HTR-8/SVneo (cell line): Measurements from ENCODE around the gene DDX5.
"Not testable (repeated sequence)": the region's sequence is repeated elsewhere in the genome, so short reads cannot be mapped to it uniquely, and the experiment has no call there.

Experiments used
- DNase-seq: peaks from one replicate; pipeline ENCODE4 v3.0.0; 2011; ENCODE audit warnings: low spot score, mixed read lengths; ENCODE audit not compliant: insufficient read length
- FAIRE-seq: peaks from 2 replicates; lab custom pipeline; 2011; peaks lifted over from hg19 to GRCh38; lab: Jason Lieb, UNC

Gene DDX5

DNA sequence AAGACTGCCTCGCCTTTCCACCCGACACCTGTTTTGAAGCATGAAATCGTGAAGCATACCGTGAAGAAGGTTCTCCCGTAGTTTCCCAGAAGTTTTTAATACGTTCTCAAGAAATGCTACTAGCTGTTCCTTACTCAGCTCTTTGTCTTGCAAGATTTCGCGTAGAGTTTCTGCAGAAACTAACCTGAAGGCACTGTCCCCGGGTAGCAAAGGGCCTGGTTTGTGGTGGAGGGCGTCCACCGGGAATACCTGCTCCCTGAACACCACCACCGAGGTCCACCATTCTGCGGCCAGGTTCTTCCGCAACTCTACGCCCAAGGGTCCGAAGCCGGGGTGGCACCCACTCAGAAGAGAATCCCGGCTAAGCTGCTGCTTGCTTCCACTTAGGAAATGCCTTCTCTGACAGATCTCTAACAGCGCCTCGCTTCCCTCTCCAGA, 9.7 kb downstream of the DDX5 start:
- FAIRE-seq (no peak), DNase-seq (no peak)

DNA sequence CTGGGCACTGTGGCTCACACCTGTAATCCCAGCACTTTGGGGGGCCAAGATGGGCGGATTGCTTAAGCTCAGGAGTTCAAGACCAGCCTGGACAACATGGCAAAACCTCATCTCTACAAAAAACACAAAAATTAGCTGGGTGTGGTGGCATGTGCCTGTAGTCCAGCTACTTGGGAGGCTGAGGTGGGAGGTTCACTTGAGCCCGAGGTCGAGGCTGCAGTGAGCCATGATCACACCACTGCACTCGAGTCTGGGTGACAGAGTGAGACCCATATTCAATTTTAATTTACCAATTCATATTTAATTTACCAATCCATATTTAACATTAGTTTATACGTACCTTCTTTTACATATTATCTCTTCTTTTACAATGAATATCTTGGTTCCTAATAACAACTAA, 10.8 kb downstream of the DDX5 start:
- DNase-seq, FAIRE-seq: not testable (repeated sequence)

DNA sequence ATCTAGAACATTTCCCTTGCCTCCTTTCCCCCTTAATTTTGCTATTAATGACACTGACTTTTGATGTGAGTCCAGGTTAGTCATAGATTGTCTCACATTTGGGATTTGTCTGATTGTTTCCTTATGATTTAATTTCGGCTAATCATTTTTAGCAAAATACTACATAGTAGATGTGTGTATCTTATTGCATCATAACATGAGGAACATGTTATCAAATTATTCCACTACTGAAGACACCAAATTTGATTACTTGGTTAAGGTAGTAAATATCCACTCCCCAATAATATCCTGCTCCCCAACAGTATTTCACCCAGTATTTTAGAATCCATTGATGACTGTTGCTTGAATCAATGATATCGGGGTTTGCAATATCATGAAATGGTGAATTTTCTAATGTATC, 12.0 kb downstream of the DDX5 start:
- DNase-seq: no peak
- no peak for FAIRE-seq

DNA sequence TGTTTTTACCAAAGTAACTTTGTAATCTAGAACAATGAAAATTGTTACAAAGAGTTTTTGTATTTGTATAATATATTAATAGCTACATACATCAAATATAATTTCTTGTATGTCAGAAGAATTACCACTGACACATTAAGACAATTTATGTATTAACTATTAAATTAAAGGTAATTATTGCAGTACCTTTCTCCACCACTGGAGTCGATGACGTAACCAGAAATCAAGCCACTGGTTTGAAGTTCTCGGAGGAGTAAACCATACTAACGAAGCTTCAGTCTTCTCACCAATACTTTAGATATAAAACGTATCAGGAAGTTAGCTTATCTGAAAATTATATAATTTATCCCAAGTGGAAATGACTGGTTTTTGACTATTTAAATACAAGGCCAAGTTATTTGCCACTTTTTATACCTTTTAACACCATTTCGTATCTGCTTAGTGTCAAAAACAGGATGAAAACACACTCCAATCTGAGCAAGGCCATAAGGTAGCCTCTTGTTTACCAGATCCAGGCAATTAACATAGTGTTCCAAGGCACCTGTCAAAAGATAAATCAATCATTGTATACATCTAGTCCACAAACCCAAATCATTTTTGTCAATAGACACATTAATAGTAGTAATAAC, 13.5 kb downstream of the DDX5 start:
- FAIRE-seq (no peak), DNase-seq (no peak)

DNA sequence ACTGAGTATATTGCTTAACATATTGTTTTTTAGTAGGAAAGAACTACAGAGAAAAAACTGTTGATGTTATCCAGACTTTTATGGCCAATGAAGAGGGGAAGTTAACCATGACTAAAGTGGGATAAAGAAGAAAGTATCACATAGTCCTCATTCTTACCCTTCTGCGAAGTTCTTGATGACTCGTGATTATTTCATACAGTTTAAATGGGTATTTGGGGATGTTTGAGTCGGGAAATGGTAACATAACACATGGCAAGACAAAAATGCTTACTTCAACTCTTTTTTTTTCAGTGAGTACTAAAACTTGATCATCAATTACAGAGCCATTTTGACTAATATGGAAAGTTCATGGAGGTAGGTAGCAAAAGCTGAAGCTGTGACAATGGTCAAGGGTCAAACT, 14.1 kb downstream of the DDX5 start:
- DNase-seq (no peak), FAIRE-seq (no peak)

DNA sequence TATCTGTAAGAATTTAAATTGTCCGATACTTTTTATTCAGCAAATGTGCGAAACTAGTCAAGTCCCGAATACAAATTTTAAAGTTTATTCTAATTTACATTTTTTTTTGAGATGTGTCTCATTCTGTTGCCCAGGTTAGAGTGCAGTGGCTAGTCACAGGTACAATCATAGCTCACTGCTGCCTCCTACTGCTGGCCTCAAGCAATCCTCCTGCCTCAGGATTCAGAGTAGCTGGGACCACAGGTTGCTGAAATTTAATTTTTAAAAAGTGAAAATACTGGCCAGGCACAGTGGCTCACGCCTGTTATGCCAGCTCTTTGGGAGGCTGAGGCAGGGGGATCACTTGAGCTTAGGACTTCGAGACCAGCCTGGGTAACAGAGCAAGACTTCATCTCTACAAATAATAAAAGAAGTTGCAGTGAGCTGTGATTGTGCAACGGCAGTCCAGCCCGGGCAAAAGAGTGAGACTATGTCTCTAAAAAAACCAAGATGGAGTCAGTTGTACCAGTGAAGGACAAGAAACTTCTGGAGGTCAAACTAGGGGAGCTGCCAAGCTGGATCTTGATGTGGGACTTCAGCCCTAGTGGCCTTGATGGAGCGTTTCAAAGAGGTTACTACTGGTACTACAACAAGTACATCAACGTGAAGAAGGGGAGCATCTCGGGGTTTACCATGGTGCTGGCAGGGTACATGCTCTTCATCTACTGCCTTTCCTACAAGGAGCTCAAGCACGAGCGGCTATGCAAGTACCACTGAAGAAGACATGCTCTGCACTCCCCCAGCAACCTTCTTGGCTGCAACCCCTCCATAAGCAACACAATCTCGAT, 14.8 kb downstream of the DDX5 start:
- no peak for DNase-seq
- no peak for FAIRE-seq

DNA sequence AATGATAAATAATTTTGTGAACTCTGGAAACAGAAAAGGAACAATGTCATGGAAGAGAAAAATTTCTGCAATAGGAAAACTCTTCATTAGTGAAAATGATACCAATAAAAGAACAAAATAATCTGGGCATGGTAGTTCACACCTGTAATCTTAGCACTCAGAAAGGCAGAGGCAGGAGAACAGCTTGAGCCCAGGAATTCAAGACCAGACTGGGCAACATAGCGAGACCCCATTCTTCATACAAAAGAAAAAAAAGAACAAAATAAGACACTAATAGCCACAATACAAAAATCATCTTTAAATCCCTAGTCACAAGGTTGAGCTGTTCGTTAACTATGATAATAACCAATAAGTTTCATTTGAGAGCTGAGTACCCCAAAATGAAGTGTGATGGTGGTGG, 17.8 kb downstream of the DDX5 start:
- FAIRE-seq: no peak
- no peak for DNase-seq

DNA sequence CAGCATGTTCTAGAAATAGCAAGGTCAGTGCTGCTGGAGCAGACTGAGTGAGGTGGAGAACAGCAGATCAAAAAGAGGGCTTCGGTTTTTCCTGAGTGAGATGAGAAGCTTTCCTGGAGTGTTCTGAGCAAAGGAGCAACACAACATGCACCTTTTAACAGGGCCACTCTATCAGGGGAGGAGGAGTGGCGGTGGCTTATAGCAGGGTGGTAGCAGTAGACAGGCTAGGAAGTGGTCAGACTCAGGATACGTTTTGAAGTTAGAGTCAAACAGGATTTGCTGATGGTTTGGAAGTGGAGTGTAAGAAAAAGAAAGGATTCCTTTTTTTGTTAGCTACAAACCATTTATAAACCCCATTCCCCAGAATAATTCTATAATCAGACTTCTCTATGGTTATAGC, 21.7 kb downstream of the DDX5 start:
- DNase-seq: no peak
- FAIRE-seq: no peak

DNA sequence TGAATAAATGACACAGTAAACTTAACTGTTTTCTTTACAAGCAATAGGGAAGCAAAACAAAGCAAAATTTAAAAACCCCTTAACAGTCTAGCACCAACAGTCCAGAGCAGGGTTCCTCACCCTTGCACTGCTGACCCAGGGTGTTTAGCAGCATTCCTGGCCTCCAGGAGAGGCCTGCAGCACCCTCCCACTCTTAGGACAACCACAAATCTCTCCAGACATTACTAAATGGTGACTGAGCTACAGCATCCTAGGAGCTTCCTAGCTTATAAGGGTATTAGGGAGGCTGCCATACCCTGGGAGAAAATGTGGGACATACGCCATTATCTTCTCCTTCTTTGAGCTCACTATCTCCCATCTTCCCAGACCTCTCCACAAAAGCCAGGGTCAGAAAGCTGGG, 25.1 kb downstream of the DDX5 start:
- DNase-seq (no peak), FAIRE-seq (no peak)

DNA sequence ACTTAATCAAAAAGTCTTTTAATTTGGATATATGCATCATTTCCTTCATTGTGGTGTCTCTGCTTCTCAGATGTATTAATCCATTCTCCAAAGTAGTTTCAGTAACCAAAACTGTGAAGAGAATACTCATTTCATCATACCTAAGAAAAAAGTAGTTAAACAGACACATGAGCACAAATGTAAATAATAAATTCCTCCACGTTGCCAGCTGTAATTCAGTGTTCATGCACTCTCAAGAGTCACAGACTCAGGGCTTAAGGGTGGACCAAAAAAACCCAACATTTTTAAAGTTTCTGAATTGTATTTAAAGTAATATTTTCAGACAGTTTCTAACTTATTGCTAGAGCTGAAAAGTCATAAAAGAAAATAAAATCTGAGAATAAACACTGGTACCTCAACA, 28.2 kb downstream of the DDX5 start:
- no peak for FAIRE-seq
- DNase-seq: no peak

DNA sequence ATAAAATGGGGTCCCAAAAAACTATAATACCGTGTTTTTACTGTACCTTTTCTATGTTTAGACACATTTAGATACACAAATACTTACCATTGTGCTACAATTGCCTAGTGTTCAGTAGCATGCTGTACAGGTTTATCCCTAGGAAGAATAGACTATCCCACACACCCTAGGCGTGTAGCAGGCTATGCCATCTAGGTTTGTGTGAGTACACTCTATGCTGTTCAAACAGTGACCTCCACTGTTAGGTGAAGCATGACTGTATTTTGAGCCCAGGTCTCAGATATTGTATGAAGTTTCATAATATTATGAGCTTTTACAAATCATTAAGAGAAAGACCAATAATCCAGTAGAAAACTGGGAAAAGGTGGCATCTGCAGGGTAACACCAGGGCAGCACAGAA, 33.5 kb downstream of the DDX5 start:
- FAIRE-seq: no peak
- no peak for DNase-seq

DNA sequence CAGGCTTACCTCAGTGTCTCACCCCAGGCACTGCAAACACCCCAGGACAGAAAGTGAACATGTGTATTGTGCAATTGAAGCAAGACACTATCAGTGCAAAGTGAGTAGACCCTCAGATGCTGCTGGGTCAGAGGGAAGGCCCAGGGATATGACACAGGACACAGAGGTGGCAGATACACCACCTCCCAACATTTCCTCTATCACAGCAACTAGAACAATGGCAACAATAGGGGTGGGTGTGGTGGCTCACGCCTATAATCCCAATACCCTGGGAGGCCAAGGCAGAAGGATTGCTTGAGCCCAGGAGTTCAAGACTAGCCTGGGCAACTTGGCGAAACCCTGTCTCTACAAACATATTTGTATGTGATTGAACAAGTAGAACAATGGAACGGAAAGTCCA, 34.6 kb downstream of the DDX5 start:
- FAIRE-seq (no peak), DNase-seq (no peak)

DNA sequence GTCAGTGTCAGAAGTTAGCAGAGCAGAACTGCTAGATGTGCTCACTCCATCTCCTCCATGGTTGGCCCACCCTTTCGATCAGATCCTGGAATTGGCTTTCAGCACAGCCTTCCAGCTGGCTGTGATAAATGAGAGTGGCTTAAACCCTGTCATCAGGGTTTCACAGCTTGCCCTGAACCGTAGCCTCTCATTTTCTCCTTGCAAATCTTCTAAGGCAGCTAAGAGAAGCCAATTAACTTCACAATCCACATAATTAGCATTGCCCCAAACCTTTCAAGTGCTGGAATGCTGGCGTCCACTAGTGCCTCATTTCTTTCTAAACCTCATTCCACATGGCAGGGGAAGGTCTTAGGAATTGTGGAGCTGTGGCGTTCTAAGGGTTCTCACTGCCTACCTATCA, 35.5 kb downstream of the DDX5 start:
- no peak for FAIRE-seq

DNA sequence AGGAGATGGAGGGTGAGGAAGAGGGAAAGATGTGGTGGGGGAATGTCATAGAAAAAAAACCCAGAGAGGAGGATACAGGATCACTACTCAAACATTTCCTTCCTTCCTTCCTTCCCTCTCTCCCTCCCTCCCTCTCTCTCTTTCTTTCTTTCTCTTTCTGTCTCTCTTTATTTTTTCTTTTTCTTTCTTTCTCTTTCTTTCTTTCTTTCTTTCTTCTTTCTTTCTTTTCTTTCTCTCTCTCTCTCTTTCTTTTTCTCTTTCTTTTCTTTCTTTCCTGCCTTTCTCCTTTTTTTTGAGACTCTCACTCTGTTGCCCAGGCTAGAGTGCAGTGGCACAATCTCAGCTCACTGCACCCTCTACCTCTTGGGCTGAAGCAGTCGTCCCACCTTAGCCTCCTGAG, 39.3 kb downstream of the DDX5 start:
- FAIRE-seq, DNase-seq: not testable (repeated sequence)

More for the DNA sequence above, 35.5 kb downstream of the DDX5 start:
- no peak for DNase-seq

DNA sequence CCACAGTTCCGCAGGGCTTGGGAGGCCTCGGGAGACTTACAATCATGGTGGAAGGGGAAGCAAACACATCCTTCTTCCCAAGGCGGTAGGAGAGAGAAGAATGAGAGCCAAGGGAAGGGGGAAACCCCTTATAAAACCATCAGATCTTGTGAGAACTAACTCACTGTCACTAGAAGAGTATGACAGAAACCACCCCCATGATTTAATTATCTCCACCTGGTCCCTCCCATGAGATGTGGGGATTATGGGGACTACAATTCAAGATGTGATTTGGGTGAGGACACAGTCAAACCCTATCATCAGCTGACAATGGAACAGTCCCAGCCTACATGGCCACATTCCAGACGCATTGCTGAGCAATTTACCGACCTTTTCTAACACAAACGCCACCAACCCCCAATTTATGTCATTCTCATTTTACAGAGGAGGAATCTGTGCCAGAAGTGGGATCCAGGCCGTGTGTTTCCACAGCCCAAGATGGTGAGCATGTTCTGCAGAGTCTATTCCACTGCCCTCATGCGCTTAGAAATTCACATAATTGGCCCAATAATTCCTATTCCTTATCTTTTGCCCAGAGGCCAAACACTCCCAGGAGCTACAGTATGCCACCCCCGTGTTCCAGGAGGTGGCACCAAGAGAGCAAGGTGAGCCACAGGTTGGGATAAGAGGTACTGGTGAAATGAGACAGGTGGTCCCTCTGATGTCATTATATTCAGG, 39.9 kb downstream of the DDX5 start:
- DNase-seq (no peak), FAIRE-seq (no peak)

DNA sequence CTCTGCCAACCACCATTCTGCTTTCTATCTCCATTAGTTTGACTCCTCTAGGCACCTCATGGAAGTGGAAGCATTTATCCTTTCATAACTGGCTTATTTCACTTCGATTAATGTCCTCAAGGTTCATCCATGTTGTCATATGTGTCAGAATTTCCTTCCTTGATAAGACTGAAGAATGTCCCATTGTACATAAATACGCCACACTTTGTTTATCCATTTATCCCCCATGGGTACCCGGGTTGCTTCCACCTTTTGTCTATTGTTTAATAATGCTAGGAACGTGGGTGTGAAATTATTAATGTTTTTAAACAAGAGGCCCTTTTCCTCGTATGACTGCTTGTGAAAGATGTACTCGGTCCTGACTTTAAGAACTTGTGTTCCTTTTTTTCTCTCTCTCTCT, 44.3 kb downstream of the DDX5 start:
- FAIRE-seq (no peak), DNase-seq (no peak)

DNA sequence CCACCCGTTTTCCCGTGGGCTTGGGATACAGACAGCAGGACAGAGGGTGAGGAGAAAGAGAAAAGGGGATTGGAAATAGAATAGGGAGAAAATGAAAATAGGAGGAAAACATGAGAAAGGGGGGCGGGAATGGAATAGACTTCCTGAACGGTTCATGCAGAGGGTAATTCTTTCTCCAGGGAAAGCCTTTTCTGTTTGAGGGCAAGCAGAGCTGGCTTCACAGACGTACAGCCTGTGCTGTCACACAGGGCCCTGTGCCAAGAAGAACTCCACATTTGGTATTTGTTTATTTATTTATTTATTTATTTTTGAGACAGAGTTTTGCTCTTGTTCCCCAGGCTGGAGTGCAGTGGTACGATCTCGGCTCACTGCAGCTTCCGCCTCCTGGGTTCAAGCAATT, 45.1 kb downstream of the DDX5 start:
- FAIRE-seq (no peak), DNase-seq (no peak)

DNA sequence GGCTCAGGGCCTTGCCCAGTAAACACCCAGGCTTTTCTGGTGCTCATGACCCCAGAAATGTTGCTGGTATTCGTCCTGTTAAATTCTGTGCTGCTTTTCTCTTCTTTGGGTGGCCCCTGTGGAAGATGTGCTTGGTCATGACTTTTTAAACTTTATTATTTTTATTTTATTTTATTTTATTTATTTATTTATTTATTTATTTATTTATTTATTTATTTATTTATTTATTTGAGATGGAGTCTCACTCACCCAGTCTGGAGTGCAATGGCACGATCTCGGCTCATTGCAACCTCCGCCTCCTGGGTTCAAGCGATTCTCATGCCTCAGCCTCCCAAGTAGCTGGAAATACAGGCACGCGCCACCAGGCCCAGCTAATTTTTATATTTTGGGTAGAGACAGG, 46.3 kb downstream of the DDX5 start:
- not testable (repeated sequence) for FAIRE-seq, DNase-seq

DNA sequence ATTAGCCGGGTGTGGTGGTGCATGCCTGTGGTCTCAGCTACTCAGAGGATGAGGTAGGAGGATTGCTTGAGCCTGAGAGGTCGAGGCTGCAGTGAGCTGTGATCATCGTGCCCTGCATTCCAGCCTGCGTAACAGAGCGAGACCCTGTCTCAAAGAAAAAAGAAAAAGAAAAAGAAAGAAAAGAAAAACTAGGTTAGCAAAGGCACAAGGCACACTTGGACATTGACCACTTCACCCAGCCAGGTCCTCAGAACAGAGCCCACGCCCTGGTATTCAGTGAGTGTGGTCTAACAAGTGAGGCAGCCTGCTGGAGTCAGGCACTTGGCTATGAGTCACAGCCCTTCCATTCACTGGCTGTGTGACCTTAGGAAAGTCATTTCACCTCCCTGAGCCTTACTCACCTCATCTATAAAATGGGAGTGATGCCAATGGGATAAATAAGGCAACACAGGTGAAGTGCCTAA, 46.8 kb downstream of the DDX5 start:
- no peak for DNase-seq

DNA sequence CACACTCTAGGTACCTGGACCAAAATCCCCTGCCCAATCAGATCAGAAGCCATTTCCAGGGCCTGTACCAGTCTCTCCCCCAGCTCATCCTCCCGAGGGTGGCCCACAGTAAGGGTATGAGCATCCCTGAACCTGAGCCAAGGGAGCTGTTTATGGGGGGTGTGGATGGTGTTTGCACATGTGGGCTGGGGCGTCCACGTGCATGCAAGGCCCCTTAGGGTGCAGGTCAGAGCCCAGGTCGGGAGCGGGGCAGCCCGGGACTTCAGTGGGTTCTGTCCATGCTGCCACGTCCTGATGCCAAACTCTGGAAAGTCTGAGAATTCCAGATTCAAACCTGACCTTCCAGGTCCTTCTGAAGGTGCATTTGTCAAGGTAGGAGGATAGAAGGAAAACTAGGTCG, 47.3 kb downstream of the DDX5 start:
- no peak for FAIRE-seq
- DNase-seq: no peak

More for the DNA sequence above, 46.8 kb downstream of the DDX5 start:
- no peak for FAIRE-seq

DNA sequence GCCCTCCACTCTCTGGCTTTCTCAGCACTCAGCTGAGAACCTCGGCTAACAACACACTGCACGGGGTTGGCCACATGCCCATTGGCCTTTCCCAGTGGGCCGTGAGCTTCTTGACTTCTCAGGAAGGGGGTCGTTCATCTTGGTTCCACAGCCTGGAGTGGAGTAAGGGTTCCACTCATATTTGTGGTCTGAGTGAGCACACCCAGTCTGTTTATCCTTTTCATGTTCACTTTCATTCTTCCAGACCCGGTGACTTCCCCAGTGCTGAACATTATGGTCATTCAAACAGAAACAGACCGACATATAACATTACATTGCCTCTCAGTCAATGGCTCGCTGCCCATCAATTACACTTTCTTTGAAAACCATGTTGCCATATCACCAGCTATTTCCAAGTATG, 48.9 kb downstream of the DDX5 start:
- DNase-seq (no peak), FAIRE-seq (no peak)
